Ishikawa (cell line): ENCODE results near the gene TLE1.
A peak's percentile ranks its signal among the peaks of the same experiment; 100 is the strongest.

Experiments
- CEBPB ChIP-seq: IDR thresholded peaks from 2 replicates; pipeline ENCODE4 v1.6.1; 2012
- CREB1 ChIP-seq: IDR thresholded peaks from 2 replicates; pipeline ENCODE4 v1.6.1; 2012; ENCODE audit warnings: low read depth
- EGR1 ChIP-seq: IDR thresholded peaks from 2 replicates; pipeline ENCODE4 v1.6.1; 2012
- EP300 ChIP-seq: IDR thresholded peaks from 2 replicates; pipeline ENCODE4 v1.6.1; 2012; ENCODE audit warnings: borderline replicate concordance
- FOXM1 ChIP-seq: IDR thresholded peaks from 2 replicates; pipeline ENCODE4 v1.6.1; 2012; ENCODE audit warnings: low read depth, borderline replicate concordance
- NFIC ChIP-seq: IDR thresholded peaks from 2 replicates; pipeline ENCODE4 v1.6.1; 2012
- RAD21 ChIP-seq: IDR thresholded peaks from 2 replicates; pipeline ENCODE4 v1.6.1; 2012; ENCODE audit warnings: low read depth
- TAF1 ChIP-seq: IDR thresholded peaks from 2 replicates; pipeline ENCODE4 v1.6.1; 2012; ENCODE audit warnings: low read depth, mild to moderate bottlenecking
- TCF12 ChIP-seq: IDR thresholded peaks from 2 replicates; pipeline ENCODE4 v1.6.1; 2012; ENCODE audit warnings: low read depth
- TEAD4 ChIP-seq: IDR thresholded peaks from 2 replicates; pipeline ENCODE4 v1.6.1; 2012
- YY1 ChIP-seq: IDR thresholded peaks from 2 replicates; pipeline ENCODE4 v1.6.1; 2012; ENCODE audit warnings: low read depth
- ZBTB7A ChIP-seq: IDR thresholded peaks from 2 replicates; pipeline ENCODE4 v1.6.1; 2012; ENCODE audit warnings: low read depth
- TF ChIP-seq, protein P1 (sequence below): IDR thresholded peaks from 2 replicates; pipeline ENCODE4 v1.6.1; 2012
- TF ChIP-seq, protein P2 (sequence below): IDR thresholded peaks from 2 replicates; pipeline ENCODE4 v1.6.1; 2012; ENCODE audit warnings: low read depth, mild to moderate bottlenecking
- TF ChIP-seq, protein P3 (sequence below): IDR thresholded peaks from 2 replicates; pipeline ENCODE4 v1.6.1; 2012

Gene TLE1

DNA sequence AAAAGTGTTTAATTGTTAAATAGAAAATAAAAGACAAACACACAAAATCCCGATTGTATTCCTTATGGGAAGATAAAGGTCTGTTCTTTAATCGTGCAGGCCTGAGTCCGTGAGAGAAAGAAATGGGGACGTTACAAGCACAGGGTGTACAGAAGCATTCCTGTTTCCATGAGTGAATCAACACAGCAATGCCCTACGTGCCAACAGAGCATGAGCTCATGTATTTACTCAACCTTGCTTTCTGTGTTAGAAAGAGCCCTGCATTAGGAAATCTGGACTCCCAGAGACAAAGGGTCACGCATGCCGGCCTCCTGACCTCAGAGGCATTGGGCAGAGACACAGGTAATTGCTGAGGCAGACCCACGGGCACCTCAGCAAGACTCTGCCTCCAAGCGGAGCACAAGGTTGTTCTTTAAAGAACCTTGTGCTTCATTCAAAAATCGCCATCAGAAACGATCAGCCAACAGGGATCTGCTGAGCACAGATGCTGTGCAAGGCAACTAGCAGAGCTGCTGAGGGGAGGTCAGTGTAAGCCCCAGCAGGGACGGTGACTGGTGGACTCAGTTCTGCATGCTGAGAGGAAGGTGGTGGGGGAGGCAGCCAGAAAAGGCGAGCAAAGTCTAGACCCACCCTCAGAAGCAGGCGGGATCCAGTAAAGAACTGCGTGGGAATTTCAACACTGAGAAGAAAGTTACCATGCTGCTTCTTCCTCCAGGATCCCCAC, 101.0 kb downstream of the TLE1 start:
- peak; percentile 79 for TF ChIP-seq CEBPB
- TF ChIP-seq FOXM1: peak; percentile 74
- TF ChIP-seq TAF1: no peak
- peak; percentile 70 for TF ChIP-seq NFIC
- no peak for TF ChIP-seq YY1
- TF ChIP-seq, protein P1, sequence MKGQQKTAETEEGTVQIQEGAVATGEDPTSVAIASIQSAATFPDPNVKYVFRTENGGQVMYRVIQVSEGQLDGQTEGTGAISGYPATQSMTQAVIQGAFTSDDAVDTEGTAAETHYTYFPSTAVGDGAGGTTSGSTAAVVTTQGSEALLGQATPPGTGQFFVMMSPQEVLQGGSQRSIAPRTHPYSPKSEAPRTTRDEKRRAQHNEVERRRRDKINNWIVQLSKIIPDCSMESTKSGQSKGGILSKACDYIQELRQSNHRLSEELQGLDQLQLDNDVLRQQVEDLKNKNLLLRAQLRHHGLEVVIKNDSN: no peak
- TF ChIP-seq, protein P2, sequence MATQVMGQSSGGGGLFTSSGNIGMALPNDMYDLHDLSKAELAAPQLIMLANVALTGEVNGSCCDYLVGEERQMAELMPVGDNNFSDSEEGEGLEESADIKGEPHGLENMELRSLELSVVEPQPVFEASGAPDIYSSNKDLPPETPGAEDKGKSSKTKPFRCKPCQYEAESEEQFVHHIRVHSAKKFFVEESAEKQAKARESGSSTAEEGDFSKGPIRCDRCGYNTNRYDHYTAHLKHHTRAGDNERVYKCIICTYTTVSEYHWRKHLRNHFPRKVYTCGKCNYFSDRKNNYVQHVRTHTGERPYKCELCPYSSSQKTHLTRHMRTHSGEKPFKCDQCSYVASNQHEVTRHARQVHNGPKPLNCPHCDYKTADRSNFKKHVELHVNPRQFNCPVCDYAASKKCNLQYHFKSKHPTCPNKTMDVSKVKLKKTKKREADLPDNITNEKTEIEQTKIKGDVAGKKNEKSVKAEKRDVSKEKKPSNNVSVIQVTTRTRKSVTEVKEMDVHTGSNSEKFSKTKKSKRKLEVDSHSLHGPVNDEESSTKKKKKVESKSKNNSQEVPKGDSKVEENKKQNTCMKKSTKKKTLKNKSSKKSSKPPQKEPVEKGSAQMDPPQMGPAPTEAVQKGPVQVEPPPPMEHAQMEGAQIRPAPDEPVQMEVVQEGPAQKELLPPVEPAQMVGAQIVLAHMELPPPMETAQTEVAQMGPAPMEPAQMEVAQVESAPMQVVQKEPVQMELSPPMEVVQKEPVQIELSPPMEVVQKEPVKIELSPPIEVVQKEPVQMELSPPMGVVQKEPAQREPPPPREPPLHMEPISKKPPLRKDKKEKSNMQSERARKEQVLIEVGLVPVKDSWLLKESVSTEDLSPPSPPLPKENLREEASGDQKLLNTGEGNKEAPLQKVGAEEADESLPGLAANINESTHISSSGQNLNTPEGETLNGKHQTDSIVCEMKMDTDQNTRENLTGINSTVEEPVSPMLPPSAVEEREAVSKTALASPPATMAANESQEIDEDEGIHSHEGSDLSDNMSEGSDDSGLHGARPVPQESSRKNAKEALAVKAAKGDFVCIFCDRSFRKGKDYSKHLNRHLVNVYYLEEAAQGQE: no peak
- TF ChIP-seq ZBTB7A: no peak
- peak; percentile 90 for TF ChIP-seq TCF12
- TF ChIP-seq TEAD4: peak; percentile 87
- TF ChIP-seq CREB1: no peak
- peak; percentile 87 for TF ChIP-seq EP300
- TF ChIP-seq, protein P3, sequence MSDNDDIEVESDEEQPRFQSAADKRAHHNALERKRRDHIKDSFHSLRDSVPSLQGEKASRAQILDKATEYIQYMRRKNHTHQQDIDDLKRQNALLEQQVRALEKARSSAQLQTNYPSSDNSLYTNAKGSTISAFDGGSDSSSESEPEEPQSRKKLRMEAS: peak; percentile 50; the same call in 1 of the 2 replicates
- no peak for TF ChIP-seq EGR1
- TF ChIP-seq RAD21: peak; percentile 34; the same call in 1 of the 2 replicates

DNA sequence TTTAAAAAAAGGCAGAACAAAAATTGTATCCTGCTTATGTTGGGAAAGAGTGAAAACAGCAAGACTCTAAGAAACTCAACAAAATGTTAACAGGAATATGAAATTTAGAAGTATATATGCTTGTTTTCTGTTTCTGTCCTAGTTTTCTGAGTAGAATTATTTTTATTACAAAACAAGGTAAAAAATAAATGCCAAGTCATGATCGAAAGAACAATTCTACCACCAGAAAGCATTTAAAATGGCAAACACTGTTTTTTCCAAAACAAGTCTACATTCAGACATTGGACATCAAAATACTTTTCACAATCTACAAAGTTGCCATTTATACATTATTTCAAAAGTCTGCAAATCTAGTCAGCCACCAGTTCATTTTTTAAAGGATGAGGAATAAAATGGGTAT, 102.6 kb downstream of the TLE1 start:
- TF ChIP-seq TCF12 (no peak), FOXM1 (no peak), EGR1 (no peak), EP300 (no peak), CEBPB (no peak), CREB1 (no peak), TAF1 (no peak), ZBTB7A (no peak), NFIC (no peak), RAD21 (no peak), YY1 (no peak), TEAD4 (no peak)
- TF ChIP-seq, protein P3: no peak
- TF ChIP-seq, protein P1: no peak
- TF ChIP-seq, protein P2: no peak

DNA sequence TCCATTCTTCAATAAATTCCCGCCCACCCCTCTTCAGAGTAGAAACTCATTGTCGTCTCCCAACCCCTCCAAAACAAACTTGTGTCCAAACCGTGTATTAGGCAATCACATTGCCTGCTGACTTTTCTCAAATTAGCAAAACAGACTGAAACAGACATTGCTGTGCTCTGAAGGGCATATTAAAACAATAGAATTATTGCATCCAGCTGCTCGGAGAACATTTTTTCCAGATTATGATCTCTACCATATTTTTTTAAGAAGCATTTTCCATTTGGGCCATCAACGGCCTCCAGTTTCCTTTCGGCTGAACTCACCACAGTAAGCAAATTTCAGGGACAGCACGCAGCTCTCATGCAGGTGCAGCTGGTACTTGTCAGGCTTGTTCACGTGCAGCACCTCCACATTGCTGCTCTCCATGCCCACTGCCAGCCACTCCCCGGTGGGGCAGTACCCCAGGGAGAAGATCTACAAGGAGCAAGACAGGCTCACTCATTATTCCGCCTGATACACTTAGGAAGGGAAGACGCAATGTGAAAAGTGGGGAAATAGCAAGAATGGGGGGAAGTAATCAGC, 104.1 kb downstream of the TLE1 start:
- no peak for TF ChIP-seq TEAD4
- no peak for TF ChIP-seq RAD21
- TF ChIP-seq NFIC: no peak
- TF ChIP-seq EGR1: no peak
- TF ChIP-seq, protein P1: no peak
- TF ChIP-seq TCF12: no peak
- no peak for TF ChIP-seq YY1

DNA sequence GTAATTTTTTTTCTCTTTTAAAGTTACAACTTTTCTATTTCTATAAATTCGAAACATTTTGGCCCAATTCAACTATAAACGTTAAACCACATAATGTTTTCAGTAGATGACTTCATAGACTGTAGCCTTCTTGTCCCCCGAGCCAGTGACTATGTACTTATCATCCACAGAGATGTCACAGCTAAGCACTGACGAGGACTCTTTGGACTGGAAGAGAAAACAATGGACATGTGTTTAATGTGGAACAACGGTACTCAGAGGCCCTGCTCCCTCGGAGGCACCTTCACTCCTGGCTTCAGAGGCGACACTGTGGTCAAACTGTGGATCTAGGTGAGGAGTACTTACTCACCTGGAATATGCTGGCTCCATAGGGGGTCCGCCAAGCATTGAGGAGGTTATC, 105.2 kb downstream of the TLE1 start:
- TF ChIP-seq, protein P1: no peak
- no peak for TF ChIP-seq ZBTB7A
- TF ChIP-seq EP300: no peak
- no peak for TF ChIP-seq YY1
- TF ChIP-seq, protein P3: no peak
- no peak for TF ChIP-seq TCF12
- no peak for TF ChIP-seq CREB1
- TF ChIP-seq TAF1: no peak
- TF ChIP-seq, protein P2: no peak
- TF ChIP-seq CEBPB: no peak
- TF ChIP-seq FOXM1: no peak
- no peak for TF ChIP-seq TEAD4
- TF ChIP-seq RAD21: no peak
- TF ChIP-seq NFIC: no peak
- TF ChIP-seq EGR1: no peak
